Stimulated activated CD4-positive, alpha-beta T cell treated with anti-CD3 and anti-CD28 coated beads, Interleukin-1b, Interleukin-23, amount 100 ng/mL, for 4 hours (primary cell): ENCODE measurements around the gene ACKR2.
A peak's percentile ranks its signal among the peaks of the same experiment; 100 is the strongest.

Experiments
- DNase-seq, 2 donors: peaks; one replicate each; pipeline ENCODE4 v3.0.0-alpha.2; 2020; ENCODE audit warnings: low read depth in 2 of 2

The ACKR2 gene

DNA sequence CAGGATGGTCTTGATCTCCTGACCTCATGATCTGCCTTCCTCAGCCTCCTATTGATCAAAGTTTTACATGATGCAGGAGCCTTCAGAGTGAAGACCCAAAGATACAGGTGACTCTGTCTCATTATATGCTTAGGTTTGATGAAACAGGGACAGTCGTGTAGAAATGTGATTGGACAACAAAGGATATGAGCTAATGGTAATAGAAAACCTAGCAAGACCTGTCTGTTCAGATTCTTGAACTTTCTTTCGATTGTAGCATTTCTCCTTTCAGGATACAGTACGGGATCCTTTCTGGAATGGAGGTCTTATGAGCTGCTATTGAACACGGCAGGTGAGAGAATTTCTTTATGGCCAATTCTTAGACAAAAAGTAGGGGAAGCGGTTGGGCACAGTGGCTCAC is at the start of gene ACKR2:
Gene ACKR2 (plus strand): TSS at position 244 of the 400 bp plus-strand sequence. CDS start 55,058 bp downstream, outside the sequence.
- no peak for DNase-seq

DNA sequence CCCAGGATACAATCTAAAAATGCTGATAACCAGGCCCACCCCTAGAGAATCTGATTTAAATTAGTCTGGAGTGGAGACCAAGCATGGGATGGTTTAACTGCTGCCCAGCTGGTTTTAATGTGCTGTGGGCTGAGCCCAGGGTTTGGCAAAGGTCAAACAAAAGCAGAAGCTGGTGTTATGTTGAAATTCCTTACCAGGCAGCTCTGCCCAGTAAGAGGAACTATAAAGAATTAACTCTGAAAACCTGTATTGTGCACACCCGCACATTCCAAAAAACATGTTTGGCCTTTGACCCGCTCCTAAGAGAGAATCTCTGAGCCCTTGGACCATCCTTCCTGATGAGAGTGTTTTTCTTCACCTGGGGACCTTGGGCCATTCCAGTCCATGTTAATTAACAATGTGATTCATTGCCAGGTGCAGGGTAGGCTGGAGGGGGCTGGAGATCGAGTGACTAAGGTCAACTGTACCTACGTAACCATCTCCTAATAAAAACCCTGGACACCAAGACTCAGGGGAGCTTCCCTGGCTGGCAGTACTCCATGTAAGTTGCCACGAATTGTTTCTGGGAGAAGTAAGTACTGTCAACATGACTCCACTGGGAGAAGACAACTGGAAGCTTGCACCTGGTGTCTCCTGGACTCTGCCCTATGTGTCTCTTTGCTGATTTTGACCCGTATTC is 47.1 kb upstream of the ACKR2 start:
- DNase-seq: no peak

GRCh38 chr3:42763021-42763420 is 46.2 kb upstream of the ACKR2 start:
- no peak for DNase-seq

GRCh38 chr3:42764115-42764514 is 45.1 kb upstream of the ACKR2 start:
- DNase-seq: no peak

DNA sequence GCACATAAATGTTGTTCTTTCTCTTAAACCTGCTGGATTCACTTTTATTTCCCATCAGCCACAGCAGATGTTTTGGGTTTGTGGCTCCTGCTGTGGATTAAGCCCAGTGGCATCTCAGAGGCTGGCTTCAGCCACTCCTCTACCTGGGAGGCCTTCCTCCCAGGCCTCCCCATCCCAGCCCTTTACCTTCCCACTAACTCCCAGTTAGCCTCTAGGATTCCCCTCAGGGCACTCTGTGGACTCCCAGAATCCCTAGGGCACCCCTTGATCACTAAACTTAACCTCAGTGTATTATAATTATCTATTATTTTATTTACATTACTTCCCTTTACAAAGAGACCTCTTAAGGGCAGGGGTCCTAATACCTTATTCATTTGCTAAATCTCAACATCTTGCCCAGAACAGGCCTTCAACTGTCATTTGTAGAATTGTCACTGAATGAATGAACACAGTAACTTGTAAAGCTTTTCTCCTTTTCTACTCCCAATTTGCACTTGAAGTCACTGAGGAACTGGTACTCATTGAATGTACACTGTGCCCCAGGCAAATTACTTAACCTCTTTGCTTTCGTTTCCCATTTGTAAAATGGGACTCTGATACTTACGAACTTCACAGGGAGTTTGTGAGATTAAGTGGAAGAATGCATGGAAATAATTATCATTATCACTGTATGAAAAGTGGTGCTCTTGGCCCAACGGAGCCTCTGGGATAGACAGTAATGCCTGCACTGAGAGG is 44.5 kb upstream of the ACKR2 start:
- no peak for DNase-seq

DNA sequence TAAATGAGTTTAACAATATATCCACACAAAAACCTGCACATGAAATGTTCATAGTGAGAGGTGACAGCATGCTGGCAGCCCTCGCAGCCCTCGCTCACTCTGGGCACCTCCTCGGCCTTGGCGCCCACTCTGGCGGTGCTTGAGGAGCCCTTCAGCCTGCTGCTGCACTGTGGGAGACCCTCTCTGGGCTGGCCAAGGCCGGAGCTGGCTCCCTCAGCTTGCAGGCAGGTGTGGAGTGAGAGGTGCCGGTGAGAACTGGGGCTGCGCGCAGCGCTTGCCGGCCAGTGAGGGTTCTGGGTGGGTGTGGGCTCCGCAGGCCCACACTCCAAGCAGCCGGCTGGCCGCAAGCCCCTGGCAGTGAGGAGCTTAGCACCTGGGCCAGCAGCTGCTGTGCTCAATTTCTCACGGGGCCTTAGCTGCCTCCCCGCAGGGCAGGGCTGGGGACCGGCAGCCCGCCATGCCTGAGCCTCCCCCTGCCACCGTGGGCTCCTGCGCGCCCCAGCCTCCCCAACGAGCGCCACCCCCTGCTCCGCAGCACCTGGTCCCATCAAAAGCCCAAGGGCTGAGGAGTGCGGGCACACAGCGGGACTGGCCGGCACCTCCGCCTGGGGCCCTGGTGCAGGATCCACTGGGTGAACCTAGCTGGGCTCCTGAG is 39.6 kb upstream of the ACKR2 start:
- no peak for DNase-seq

DNA sequence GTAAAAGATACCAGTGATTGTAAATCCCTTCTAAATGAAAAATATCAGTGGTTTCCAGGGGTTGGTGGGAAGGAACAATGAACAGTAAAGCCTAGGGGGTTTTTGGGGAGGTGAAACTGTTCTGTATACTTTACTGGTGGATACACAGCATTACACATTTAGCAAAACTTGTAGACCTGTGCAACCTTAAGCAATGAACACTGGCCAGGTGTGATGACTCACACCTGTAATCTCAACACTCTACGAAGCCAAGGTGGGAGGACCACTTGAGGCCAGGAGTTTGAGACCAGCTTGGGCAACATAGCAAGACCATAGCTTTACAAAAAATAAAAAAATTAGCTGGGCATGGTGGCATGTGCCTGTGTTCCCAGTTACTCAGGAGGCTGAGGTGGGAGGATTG is 38.0 kb upstream of the ACKR2 start:
- DNase-seq: no peak

GRCh38 chr3:42772670-42773408 is 36.4 kb upstream of the ACKR2 start, which contains the start of gene CCDC13:
CCDC13 (minus strand) TSS chr3:42773253; CDS start chr3:42758345, 14,908 bp downstream.
- peak; percentile 70 to 86 for DNase-seq

- DNase-seq: no peak
Measured at GRCh38 chr3:42773409-42773751, 35.9 kb upstream of the ACKR2 start.

DNA sequence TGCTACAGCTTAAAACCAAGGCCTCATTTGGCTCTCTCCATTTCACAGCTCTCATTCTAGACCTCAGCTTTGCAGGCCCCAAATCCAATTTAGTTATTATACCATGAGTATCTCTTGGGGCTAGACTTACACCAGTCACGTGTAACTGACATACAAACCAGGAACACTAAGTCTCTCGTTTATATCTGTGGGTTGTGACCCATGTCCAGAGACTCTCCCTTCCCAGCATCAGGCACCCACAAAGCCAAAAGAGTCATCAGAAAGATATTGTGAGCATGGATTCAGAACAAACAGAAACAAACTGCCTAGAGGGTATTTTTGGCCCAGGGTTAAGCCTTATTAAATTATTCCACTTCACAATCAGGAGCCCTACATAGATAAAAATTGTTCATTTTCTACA is 30.6 kb upstream of the ACKR2 start:
- no peak for DNase-seq

DNA sequence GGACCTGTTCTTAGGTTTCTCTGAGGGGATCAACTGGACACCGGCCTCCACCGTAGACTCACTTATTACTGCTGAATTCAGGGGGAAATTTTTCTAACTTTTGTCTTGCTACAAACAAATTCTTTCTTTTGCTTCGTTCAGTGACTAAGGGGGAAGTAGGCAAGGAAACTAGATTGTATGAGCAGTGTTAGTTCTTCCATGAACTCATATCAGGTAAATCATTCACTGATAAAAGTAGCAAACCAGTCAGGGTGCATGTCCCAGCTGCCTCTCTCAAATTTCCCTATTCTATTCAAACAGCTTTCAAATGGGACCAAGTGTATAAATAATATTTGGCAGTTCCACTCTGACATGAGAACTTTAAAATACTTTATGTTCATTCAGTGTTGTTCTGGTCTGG is 28.8 kb upstream of the ACKR2 start:
- no peak for DNase-seq

GRCh38 chr3:42780892-42781700 is 28.1 kb upstream of the ACKR2 start:
- DNase-seq: peak in 1 of 2 donors; percentile 57

DNA sequence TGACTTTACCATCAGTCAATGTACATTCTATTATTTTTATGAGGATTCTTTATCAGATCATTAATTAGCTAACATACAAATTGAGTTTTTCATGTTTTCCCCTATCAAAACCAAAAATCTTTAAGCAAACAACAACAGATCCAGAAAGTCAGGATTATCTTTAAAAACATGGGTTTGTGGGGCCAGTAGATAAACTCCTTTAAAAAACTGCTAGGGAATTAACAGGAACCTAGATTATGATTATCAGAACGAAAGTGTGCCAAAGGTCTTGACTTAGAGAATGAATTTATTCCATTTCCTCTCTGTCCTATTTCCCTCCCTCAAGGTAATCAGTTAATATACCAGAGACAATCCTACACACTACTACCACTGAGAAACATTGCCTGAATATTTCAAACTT is 23.0 kb upstream of the ACKR2 start:
- no peak for DNase-seq

DNA sequence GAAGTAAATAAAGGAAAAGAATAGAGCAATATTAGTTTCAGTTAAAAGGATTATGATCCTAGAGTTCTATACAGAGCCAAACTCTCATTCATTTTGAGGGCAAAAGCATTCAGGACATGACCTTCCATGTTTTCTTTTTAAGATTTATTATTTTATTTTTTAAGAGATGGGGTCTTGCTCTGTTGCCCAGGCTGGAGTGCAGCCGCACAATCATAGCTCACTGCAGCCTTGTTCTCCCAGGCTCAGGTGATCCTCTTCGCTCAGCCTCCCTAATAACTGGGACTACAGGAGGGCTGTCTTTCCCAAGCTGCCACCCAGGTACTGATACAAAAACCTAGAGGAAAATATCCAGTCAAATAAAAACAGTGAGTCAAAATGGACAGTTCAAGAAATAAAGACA is 22.6 kb upstream of the ACKR2 start:
- DNase-seq: no peak

- DNase-seq: no peak
Measured at GRCh38 chr3:42790714-42791229, 18.5 kb upstream of the ACKR2 start.

DNA sequence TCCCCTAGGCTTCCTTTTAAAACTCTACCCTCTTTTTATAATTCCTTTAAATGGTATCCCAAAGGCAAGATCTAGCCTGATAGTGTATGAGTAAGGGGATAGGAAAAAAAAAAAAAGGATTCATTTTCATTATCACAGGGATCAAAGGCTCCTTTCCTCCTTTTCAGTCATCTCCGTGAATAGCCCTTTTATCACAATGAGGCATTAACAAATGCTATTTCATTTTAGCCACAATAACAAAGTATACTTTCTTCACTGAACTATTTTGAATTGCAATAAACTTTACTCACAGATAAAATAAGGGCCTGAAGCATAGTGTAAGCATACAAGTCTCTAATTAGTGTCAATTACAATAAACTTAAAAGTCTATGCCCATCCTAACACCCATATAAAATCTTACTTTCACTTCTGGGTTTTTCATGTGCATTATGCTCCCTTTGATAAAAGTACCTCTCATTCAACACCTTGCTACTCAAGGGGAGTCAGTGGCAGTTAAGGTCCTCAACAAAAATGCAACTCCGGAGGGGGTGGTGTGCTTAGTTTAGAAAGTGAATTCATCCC is 13.5 kb upstream of the ACKR2 start:
- no peak for DNase-seq

- DNase-seq: no peak
Measured at GRCh38 chr3:42796332-42796885, 12.8 kb upstream of the ACKR2 start.

GRCh38 chr3:42799376-42799775 is 9.9 kb upstream of the ACKR2 start:
- no peak for DNase-seq

DNA sequence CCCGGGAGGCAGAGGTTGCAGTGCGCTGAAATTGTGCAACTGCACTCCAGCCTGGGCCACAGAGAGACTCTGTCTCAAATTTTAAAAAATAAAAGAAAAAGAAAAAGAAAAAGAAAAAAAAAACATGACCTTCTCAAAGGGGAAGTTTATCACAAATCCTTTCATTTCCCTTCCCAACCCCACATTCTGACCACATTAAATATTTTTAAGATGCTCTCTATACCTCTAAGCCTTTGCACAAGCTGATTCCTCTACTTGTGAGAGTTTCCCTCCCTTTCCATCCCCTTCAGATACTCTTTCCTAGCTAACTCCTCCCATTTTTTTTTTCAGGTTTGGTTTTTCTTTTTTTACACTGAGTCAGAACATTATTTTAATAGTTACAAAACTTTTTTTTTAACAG is 9.0 kb upstream of the ACKR2 start:
- no peak for DNase-seq

- DNase-seq: no peak
Measured at GRCh38 chr3:42801048-42801620, 8.1 kb upstream of the ACKR2 start.
